Mammary epithelial cell (primary cell): ENCODE results near the gene SRR.

Experiments used
- CTCF ChIP-seq, 2 donors: IDR thresholded peaks in 1 of 2; conservative IDR thresholded peaks in 1 of 2; 2 replicates each; pipeline ENCODE4 v1.5.1; 2011 to 2012; ENCODE audit warnings: inconsistent platforms in 2 of 2, low read length in 2 of 2, mild to moderate bottlenecking in 2 of 2, control low read depth in 1 of 2, low read depth in 1 of 2; ENCODE audit not compliant: insufficient read depth in 1 of 2; ENCODE audit errors: extremely low read depth in 1 of 2
- EZH2 ChIP-seq: IDR thresholded peaks from 2 replicates; pipeline ENCODE4 v1.6.1; 2012; ENCODE audit warnings: low read length, inconsistent platforms, borderline replicate concordance

- TF ChIP-seq CTCF (conservative IDR thresholded peaks at IDR 0.05 in 1 of 2, IDR thresholded peaks at IDR 0.05 in 1 of 2; ENCODE audit: extremely low read depth in 1 of 2, insufficient read depth in 1 of 2, low read depth in 1 of 2, low read length in 2 of 2) (peak; percentile 44 to 67), EZH2 (no peak)
Measured at GRCh38 chr17:2282297-2282873, 21.4 kb upstream of the SRR start.
